ENCODE measurements around the gene CD163L1.
"Not testable (repeated sequence)": the region's sequence is repeated elsewhere in the genome, so short reads cannot be mapped to it uniquely, and the experiment has no call there.

Gene CD163L1

GRCh38 chr12:7339675-7340074, 104.3 kb downstream of the CD163L1 start:
- no CpG with 5 or more reads among the region's 1 CpG for WGBS (ENCODE audit: extremely low coverage, insufficient coverage, low lambda C conversion rate)
- no peaks in the 10 kb centered on the region for H3K79me2 ChIP-seq (ENCODE audit: control insufficient read depth, insufficient read depth, low read length)
- H3K4me3 ChIP-seq (ENCODE audit: low read length), result no peak overlapping the region
- no peak overlapping the region for H3K9ac ChIP-seq (ENCODE audit: low read length)
- H2BK5ac ChIP-seq (ENCODE audit: low read length), result no peak overlapping the region
- no peak overlapping the region for H2BK15ac ChIP-seq (replicated peaks; ENCODE audit: low read depth)
- H3K4me2 ChIP-seq (ENCODE audit: low read length), result no peak overlapping the region
- H3K23ac ChIP-seq (ENCODE audit: low read length), result no peak overlapping the region
- no peak overlapping the region for H4K5ac ChIP-seq (ENCODE audit: low read length)
- no peaks in the 10 kb centered on the region for H3K36me3 ChIP-seq (ENCODE audit: control insufficient read depth, insufficient read depth, low read length)
- H4K8ac ChIP-seq (ENCODE audit: low read depth, low read length), result no peak overlapping the region
- no peak overlapping the region for H2BK120ac ChIP-seq (ENCODE audit: low read depth, low read length)
- no peak overlapping the region for H3K56ac ChIP-seq (ENCODE audit: low read length)
- no peaks in the 10 kb centered on the region for H3K4me1 ChIP-seq (ENCODE audit: control insufficient read depth, low read depth, low read length)
- no peak overlapping the region for H3K27ac ChIP-seq (ENCODE audit: low read depth, low read length)
- no peak overlapping the region for H3K18ac ChIP-seq (ENCODE audit: low read length)
- no peak overlapping the region for H3K4ac ChIP-seq (ENCODE audit: low read depth, low read length)
- H3K27me3 ChIP-seq (ENCODE audit: insufficient read depth, low read length, poor library complexity), result no peaks in the 10 kb centered on the region
- H3K79me1 ChIP-seq (ENCODE audit: low read length), result no peaks in the 10 kb centered on the region
- H2AK5ac ChIP-seq (ENCODE audit: low read length), result no peak overlapping the region
- DNase-seq, result no peak

- H3K23ac ChIP-seq (ENCODE audit: low read length); H3K56ac ChIP-seq (ENCODE audit: low read length); H4K8ac ChIP-seq (ENCODE audit: low read depth, low read length); H3K36me3 ChIP-seq (ENCODE audit: control insufficient read depth, insufficient read depth, low read length); H3K18ac ChIP-seq (ENCODE audit: low read length); H3K4ac ChIP-seq (ENCODE audit: low read depth, low read length); H3K9ac ChIP-seq (ENCODE audit: low read length); H3K79me1 ChIP-seq (ENCODE audit: low read length); H2BK120ac ChIP-seq (ENCODE audit: low read depth, low read length); H2AK5ac ChIP-seq (ENCODE audit: low read length); H3K27ac ChIP-seq (ENCODE audit: low read depth, low read length); H4K5ac ChIP-seq (ENCODE audit: low read length); H3K4me1 ChIP-seq (ENCODE audit: control insufficient read depth, low read depth, low read length); DNase-seq; H2BK15ac ChIP-seq (replicated peaks; ENCODE audit: low read depth); H3K27me3 ChIP-seq (ENCODE audit: insufficient read depth, low read length, poor library complexity); H3K4me3 ChIP-seq (ENCODE audit: low read length); H3K4me2 ChIP-seq (ENCODE audit: low read length); H3K79me2 ChIP-seq (ENCODE audit: control insufficient read depth, insufficient read depth, low read length); H2BK5ac ChIP-seq (ENCODE audit: low read length): not testable (repeated sequence)
- WGBS (ENCODE audit: extremely low coverage, insufficient coverage, low lambda C conversion rate), result no CpG with 5 or more reads among the region's 5 CpGs
Measured at GRCh38 chr12:7337790-7338189, 106.2 kb downstream of the CD163L1 start.

- no peak overlapping the region for H3K4me3 ChIP-seq (ENCODE audit: low read length)
Measured at GRCh38 chr12:7327918-7328317, 116.0 kb downstream of the CD163L1 start.

GRCh38 chr12:7324176-7324575, 119.8 kb downstream of the CD163L1 start:
- H4K5ac ChIP-seq (ENCODE audit: low read length), result no peak overlapping the region
- no peak overlapping the region for H2BK5ac ChIP-seq (ENCODE audit: low read length)
- no peak overlapping the region for H3K18ac ChIP-seq (ENCODE audit: low read length)
- H3K56ac ChIP-seq (ENCODE audit: low read length), result no peak overlapping the region
- H3K4me2 ChIP-seq (ENCODE audit: low read length), result no peak overlapping the region
- no CpG with 5 or more reads among the region's 5 CpGs for whole genome bisulfite sequencing (ENCODE audit: extremely low coverage, insufficient coverage, low lambda C conversion rate)
- no peak for DNase-seq
- no peak overlapping the region for H4K8ac ChIP-seq (ENCODE audit: low read depth, low read length)
- H3K4me3 ChIP-seq (ENCODE audit: low read length), result no peak overlapping the region
- no peaks in the 10 kb centered on the region for H3K79me2 ChIP-seq (ENCODE audit: control insufficient read depth, insufficient read depth, low read length)
- H3K79me1 ChIP-seq (ENCODE audit: low read length), result no peaks in the 10 kb centered on the region
- H3K27me3 ChIP-seq (ENCODE audit: insufficient read depth, low read length, poor library complexity), result no peaks in the 10 kb centered on the region
- no peaks in the 10 kb centered on the region for H3K36me3 ChIP-seq (ENCODE audit: control insufficient read depth, insufficient read depth, low read length)
- no peak overlapping the region for H3K23ac ChIP-seq (ENCODE audit: low read length)
- no peak overlapping the region for H2BK120ac ChIP-seq (ENCODE audit: low read depth, low read length)
- no peak overlapping the region for H3K4ac ChIP-seq (ENCODE audit: low read depth, low read length)
- H2BK15ac ChIP-seq (replicated peaks; ENCODE audit: low read depth), result no peak overlapping the region
- no peaks in the 10 kb centered on the region for H3K4me1 ChIP-seq (ENCODE audit: control insufficient read depth, low read depth, low read length)
- no peak overlapping the region for H3K9ac ChIP-seq (ENCODE audit: low read length)
- no peak overlapping the region for H3K27ac ChIP-seq (ENCODE audit: low read depth, low read length)
- H2AK5ac ChIP-seq (ENCODE audit: low read length), result no peak overlapping the region

More at GRCh38 chr12:7327918-7328317, 116.0 kb downstream of the CD163L1 start:
- no peak overlapping the region for H2BK15ac ChIP-seq (replicated peaks; ENCODE audit: low read depth)
- no peaks in the 10 kb centered on the region for H3K4me1 ChIP-seq (ENCODE audit: control insufficient read depth, low read depth, low read length)
- no peak for DNase-seq
- H2AK5ac ChIP-seq (ENCODE audit: low read length), result no peak overlapping the region
- no peaks in the 10 kb centered on the region for H3K36me3 ChIP-seq (ENCODE audit: control insufficient read depth, insufficient read depth, low read length)
- no peak overlapping the region for H2BK5ac ChIP-seq (ENCODE audit: low read length)
- no peak overlapping the region for H3K23ac ChIP-seq (ENCODE audit: low read length)
- H3K27me3 ChIP-seq (ENCODE audit: insufficient read depth, low read length, poor library complexity), result no peaks in the 10 kb centered on the region
- no peak overlapping the region for H3K56ac ChIP-seq (ENCODE audit: low read length)
- no peak overlapping the region for H3K9ac ChIP-seq (ENCODE audit: low read length)
- no peak overlapping the region for H3K4me2 ChIP-seq (ENCODE audit: low read length)
- H3K4ac ChIP-seq (ENCODE audit: low read depth, low read length), result no peak overlapping the region
- H4K8ac ChIP-seq (ENCODE audit: low read depth, low read length), result no peak overlapping the region
- no peak overlapping the region for H2BK120ac ChIP-seq (ENCODE audit: low read depth, low read length)
- H4K5ac ChIP-seq (ENCODE audit: low read length), result no peak overlapping the region
- H3K79me2 ChIP-seq (ENCODE audit: control insufficient read depth, insufficient read depth, low read length), result no peaks in the 10 kb centered on the region
- whole genome bisulfite sequencing (ENCODE audit: extremely low coverage, insufficient coverage, low lambda C conversion rate), result no CpG with 5 or more reads among the region's 7 CpGs
- H3K27ac ChIP-seq (ENCODE audit: low read depth, low read length), result no peak overlapping the region
- H3K79me1 ChIP-seq (ENCODE audit: low read length), result no peaks in the 10 kb centered on the region
- no peak overlapping the region for H3K18ac ChIP-seq (ENCODE audit: low read length)

GRCh38 chr12:7322599-7322998, 121.4 kb downstream of the CD163L1 start:
- H3K79me1 ChIP-seq (ENCODE audit: low read length), result no peaks in the 10 kb centered on the region
- no peak for DNase-seq

GRCh38 chr12:7321624-7322023, 122.3 kb downstream of the CD163L1 start:
- no peak overlapping the region for H3K18ac ChIP-seq (ENCODE audit: low read length)
- H3K4me2 ChIP-seq (ENCODE audit: low read length), result no peak overlapping the region
- H3K23ac ChIP-seq (ENCODE audit: low read length), result no peak overlapping the region
- no peak overlapping the region for H4K5ac ChIP-seq (ENCODE audit: low read length)
- no peaks in the 10 kb centered on the region for H3K27me3 ChIP-seq (ENCODE audit: insufficient read depth, low read length, poor library complexity)
- H3K56ac ChIP-seq (ENCODE audit: low read length), result no peak overlapping the region
- no peak overlapping the region for H2BK15ac ChIP-seq (replicated peaks; ENCODE audit: low read depth)
- no peak overlapping the region for H3K27ac ChIP-seq (ENCODE audit: low read depth, low read length)
- no peak overlapping the region for H2AK5ac ChIP-seq (ENCODE audit: low read length)
- H3K4me1 ChIP-seq (ENCODE audit: control insufficient read depth, low read depth, low read length), result no peaks in the 10 kb centered on the region
- H4K8ac ChIP-seq (ENCODE audit: low read depth, low read length), result no peak overlapping the region
- H3K36me3 ChIP-seq (ENCODE audit: control insufficient read depth, insufficient read depth, low read length), result no peaks in the 10 kb centered on the region
- H3K4me3 ChIP-seq (ENCODE audit: low read length), result no peak overlapping the region
- no CpG with 5 or more reads among the region's 2 CpGs for WGBS (ENCODE audit: extremely low coverage, insufficient coverage, low lambda C conversion rate)
- no peak for DNase-seq
- no peak overlapping the region for H2BK120ac ChIP-seq (ENCODE audit: low read depth, low read length)
- no peak overlapping the region for H3K9ac ChIP-seq (ENCODE audit: low read length)
- no peak overlapping the region for H3K4ac ChIP-seq (ENCODE audit: low read depth, low read length)
- H2BK5ac ChIP-seq (ENCODE audit: low read length), result no peak overlapping the region
- H3K79me1 ChIP-seq (ENCODE audit: low read length), result no peaks in the 10 kb centered on the region
- H3K79me2 ChIP-seq (ENCODE audit: control insufficient read depth, insufficient read depth, low read length), result no peaks in the 10 kb centered on the region

More at GRCh38 chr12:7322599-7322998, 121.4 kb downstream of the CD163L1 start:
- H3K23ac ChIP-seq (ENCODE audit: low read length), result no peak overlapping the region
- H3K18ac ChIP-seq (ENCODE audit: low read length), result no peak overlapping the region
- no peak overlapping the region for H3K27ac ChIP-seq (ENCODE audit: low read depth, low read length)
- H3K27me3 ChIP-seq (ENCODE audit: insufficient read depth, low read length, poor library complexity), result no peaks in the 10 kb centered on the region
- no peak overlapping the region for H3K4me3 ChIP-seq (ENCODE audit: low read length)
- H2BK15ac ChIP-seq (replicated peaks; ENCODE audit: low read depth), result no peak overlapping the region
- no peaks in the 10 kb centered on the region for H3K4me1 ChIP-seq (ENCODE audit: control insufficient read depth, low read depth, low read length)
- no peak overlapping the region for H3K4ac ChIP-seq (ENCODE audit: low read depth, low read length)
- H4K5ac ChIP-seq (ENCODE audit: low read length), result no peak overlapping the region
- H3K4me2 ChIP-seq (ENCODE audit: low read length), result no peak overlapping the region
- no peak overlapping the region for H3K9ac ChIP-seq (ENCODE audit: low read length)
- no peak overlapping the region for H2BK5ac ChIP-seq (ENCODE audit: low read length)
- no peak overlapping the region for H3K56ac ChIP-seq (ENCODE audit: low read length)
- H2BK120ac ChIP-seq (ENCODE audit: low read depth, low read length), result no peak overlapping the region
- H4K8ac ChIP-seq (ENCODE audit: low read depth, low read length), result no peak overlapping the region
- WGBS (ENCODE audit: extremely low coverage, insufficient coverage, low lambda C conversion rate), result no CpG with 5 or more reads among the region's 5 CpGs
- no peaks in the 10 kb centered on the region for H3K79me2 ChIP-seq (ENCODE audit: control insufficient read depth, insufficient read depth, low read length)
- H3K36me3 ChIP-seq (ENCODE audit: control insufficient read depth, insufficient read depth, low read length), result no peaks in the 10 kb centered on the region
- no peak overlapping the region for H2AK5ac ChIP-seq (ENCODE audit: low read length)
